Bone marrow (tissue), 2 donors: Measurements from ENCODE around the gene PPP2R2D.

Experiments
- DNase-seq, 2 donors: peaks; one replicate each; lab custom pipeline; 2025; lab: John Stamatoyannopoulos, UW

PPP2R2D gene

GRCh38 chr10:131889755-131890154 is 11.1 kb upstream of the PPP2R2D start:
- no peak for DNase-seq

GRCh38 chr10:131890276-131891195 is 10.3 kb upstream of the PPP2R2D start:
- DNase-seq: no peak

DNA sequence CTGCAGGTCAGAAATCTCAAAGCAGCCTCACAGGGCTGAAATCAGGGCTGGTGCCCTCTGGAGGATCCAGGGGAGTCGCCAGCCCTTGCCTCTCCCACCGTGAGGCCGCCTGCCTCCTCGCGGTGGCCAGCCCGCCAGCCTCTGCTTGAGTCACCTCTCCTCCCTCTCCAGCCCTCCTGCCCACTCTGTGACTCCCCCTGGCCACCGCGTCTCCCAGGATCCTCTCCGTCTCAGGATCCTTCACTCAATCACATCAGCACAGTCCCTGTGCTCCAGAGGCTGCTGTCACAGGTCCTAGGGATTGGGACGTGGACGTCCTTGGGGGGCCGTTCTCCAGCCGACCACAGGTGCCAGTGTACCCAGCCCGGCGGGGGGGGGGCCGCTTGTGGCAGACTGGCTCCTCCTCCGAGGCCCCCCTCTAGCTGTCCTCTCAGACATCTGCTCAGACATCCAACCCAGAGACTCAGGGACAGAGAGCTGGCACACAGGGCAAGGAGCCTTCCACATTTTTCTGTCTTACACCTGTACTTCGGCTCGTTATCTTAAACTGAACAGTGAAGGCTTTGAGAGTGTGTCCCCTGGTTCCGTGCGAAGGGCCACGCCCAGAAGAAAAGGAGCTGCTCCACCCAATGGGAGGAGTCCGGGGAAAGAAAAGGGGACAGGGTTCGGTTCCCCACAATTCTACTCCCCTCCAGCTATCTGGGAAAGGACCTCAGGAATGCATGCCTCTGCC is 9.4 kb upstream of the PPP2R2D start:
- peak in 1 of 2 donors; percentile 9 for DNase-seq

GRCh38 chr10:131891929-131892805 is 8.6 kb upstream of the PPP2R2D start:
- DNase-seq: no peak

- DNase-seq: no peak
These were observed 7.8 kb upstream of the PPP2R2D start for GRCh38 chr10:131892806-131893675.

GRCh38 chr10:131895116-131895515 is 5.7 kb upstream of the PPP2R2D start:
- DNase-seq: no peak

DNA sequence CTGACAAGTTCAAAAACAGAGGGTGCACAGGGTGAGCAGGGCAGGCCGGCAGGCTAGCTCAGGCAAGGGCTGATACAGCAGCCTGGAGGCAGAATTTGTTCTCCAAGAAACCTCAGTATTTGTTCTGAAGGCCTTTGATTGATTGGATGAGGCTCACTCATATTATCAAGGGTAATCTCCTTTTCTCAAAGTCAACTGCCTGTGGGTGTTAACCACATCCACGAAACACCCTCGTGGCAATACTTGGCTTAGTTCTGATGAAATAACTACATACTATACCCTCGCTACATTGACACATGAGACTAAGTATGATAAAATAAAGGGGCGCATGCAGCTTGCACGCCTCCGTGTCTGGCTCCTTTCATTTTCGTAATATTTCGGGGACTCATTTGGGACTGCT is 4.4 kb upstream of the PPP2R2D start:
- no peak for DNase-seq

GRCh38 chr10:131897297-131897899 is 3.4 kb upstream of the PPP2R2D start:
- no peak for DNase-seq

- no peak for DNase-seq
These were observed 2.7 kb upstream of the PPP2R2D start for GRCh38 chr10:131898061-131898460.

DNA sequence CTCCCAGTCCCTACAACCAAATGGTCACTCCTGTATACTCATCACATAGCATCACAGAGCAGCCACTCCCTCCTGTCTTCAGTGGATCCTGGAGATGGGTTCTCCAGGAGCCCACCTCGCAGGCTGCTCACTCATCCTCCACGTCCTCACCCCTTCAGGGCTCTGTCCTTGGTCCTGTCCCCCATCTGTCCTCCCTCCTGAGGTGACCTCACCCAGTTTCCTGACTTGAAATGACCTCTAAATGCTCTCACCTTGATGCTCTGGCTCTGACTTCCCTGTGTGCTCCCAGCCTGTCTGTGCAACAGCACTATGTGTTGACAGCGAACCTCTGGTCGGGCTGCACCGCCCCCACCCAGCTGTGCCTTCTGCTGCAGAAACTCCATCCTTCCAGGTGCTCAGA is 2.1 kb upstream of the PPP2R2D start:
- DNase-seq: no peak

DNA sequence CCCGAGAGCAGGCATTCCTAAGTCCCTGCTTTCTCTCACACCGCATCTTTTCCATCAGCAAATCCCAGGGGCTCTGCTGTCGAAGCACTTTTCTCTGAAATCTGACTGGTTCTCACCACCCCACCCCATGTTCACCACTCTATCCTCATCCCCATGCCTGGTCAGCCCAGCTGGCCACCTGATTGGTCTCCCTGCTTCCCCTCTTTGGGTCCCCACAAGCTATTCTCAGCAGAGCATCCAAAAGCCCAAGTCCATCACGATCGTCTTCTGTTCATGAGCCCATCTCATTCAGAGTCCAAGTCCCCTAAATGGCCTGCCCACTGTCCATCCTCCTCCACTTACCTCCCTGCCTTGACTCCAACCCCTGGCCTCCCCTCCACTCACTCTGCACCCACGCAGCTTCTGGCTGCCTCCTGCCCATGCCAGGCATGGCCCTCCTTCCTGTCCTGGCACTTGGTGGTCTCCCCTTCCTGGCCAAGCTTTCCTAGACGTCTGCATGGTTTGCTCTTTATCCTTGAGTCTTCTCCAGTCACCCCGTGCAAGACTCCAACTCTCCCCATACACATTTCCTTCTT is 1.6 kb upstream of the PPP2R2D start:
- DNase-seq: no peak

DNA sequence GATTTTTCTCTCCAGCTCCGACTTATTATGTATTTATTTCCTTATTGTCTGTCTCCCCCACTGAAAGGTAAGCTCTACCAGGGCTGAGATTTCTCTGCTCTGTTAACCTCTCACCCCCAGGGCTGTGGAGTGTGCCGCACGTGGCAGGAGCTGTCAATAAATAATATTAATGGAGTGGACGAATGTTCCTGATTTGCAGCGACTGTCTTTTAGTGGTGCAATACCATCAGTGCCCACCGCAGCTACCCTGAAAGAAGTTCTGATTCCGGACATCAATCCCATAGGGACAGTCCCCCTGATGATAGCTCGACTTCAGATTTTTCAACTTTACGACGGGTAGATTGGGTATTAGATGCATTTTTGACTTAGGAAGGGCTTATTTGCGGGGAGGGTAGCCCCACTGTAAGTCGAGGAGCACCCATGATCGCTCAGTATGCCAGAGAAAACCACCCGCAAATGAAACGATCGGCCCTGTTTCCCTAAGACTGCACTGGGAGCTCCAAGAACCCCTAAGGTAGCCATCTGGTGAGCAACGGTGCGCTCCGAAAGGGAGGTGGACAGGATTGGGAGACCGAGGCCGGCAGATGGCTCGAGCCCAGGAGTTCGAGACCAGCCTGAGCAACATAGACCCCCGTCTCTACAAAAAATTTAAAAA is 986 bp upstream of the PPP2R2D start:
- DNase-seq: no peak

GRCh38 chr10:131901181-131901829 is 497 bp downstream of the PPP2R2D start:
- peak in 1 of 2 donors; percentile 54 for DNase-seq

- DNase-seq: no peak
These were observed 1.4 kb downstream of the PPP2R2D start for GRCh38 chr10:131902211-131902610.

DNA sequence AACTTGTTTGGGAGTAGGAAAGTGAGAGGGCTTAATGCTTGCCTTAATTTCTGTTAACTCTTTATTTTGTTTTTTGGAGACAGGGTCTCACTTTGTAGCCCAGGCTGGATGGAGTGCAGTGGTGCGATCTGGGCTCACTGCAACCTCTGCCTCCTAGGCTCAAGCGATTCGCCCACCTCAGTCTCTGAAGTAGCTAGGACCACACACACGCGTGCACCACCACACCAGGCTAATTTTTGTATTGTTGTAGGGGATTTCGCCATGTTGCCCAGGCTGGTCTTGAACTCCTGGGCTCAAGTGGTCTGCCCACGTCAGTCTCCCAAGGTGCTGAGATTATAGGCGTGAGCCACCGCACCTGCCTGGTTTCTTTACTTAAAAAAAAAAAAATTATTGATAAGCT is 1.9 kb downstream of the PPP2R2D start:
- no peak for DNase-seq

DNA sequence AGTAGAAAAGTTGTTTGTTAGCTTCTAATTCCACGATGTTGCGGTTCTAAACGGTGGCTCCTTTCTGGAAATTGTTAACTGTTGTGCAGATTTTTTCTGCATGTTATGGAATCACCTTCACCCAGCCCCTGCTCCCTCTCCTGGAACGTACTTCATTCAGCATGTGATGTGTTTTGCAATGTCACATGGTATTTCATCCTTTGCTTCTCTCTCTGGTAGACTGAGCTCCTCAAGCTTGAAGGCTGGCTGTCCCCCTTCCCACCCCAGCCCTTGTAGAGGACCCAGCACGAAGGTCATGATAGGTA is 4.4 kb downstream of the PPP2R2D start:
- DNase-seq: no peak

- DNase-seq: no peak
These were observed 4.9 kb downstream of the PPP2R2D start for GRCh38 chr10:131905603-131906268.

DNA sequence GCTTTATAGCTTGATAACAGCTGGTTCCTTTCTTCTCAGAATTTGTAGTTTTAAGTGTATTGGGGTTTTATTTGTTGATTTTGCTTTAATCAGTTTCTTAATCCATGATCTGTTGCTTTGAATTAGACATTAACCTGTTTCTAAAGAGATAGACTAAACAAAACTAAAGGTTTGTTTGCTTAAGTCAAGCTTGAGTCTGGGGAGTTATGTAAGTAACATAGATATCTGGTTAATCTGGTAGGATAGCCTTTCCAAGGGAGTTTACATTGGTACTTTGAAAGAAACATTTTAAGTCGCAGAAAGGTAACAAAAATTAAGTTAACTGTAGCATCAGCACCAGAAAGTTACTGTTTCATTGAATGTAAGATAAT is 5.4 kb downstream of the PPP2R2D start:
- no peak for DNase-seq

GRCh38 chr10:131907679-131908078 is 6.9 kb downstream of the PPP2R2D start:
- DNase-seq: no peak
